HuH-7.5 (cell line): Measurements from ENCODE around the gene GFOD2.

Experiments used
- DNase-seq: peaks from one replicate; pipeline ENCODE4 v3.0.0; 2011; ENCODE audit warnings: low spot score

Gene GFOD2

GRCh38 chr16:67641779-67642708 lies 77.1 kb downstream of the GFOD2 start:
- no peak for DNase-seq

GRCh38 chr16:67637625-67638024 lies 81.5 kb downstream of the GFOD2 start:
- DNase-seq, result no peak

- DNase-seq, result no peak
Observed at GRCh38 chr16:67636713-67637112, 82.4 kb downstream of the GFOD2 start.

GRCh38 chr16:67632415-67633172 lies 86.5 kb downstream of the GFOD2 start:
- no peak for DNase-seq

GRCh38 chr16:67628216-67628615 lies 90.9 kb downstream of the GFOD2 start:
- DNase-seq, result no peak
